Fibroblast of skin of left quadriceps (primary cell): Measurements from ENCODE around the gene ANKLE1.
A peak's percentile ranks its signal among the peaks of the same experiment; 100 is the strongest.
"Not testable (repeated sequence)": the region's sequence is repeated elsewhere in the genome, so short reads cannot be mapped to it uniquely, and the experiment has no call there.

Source experiments
- DNase-seq, 2 experiments: peaks; one replicate each; pipeline ENCODE4 v3.0.0-alpha.2; 2013; ENCODE audit warnings: low read depth in 2 of 2

ANKLE1 gene

DNA sequence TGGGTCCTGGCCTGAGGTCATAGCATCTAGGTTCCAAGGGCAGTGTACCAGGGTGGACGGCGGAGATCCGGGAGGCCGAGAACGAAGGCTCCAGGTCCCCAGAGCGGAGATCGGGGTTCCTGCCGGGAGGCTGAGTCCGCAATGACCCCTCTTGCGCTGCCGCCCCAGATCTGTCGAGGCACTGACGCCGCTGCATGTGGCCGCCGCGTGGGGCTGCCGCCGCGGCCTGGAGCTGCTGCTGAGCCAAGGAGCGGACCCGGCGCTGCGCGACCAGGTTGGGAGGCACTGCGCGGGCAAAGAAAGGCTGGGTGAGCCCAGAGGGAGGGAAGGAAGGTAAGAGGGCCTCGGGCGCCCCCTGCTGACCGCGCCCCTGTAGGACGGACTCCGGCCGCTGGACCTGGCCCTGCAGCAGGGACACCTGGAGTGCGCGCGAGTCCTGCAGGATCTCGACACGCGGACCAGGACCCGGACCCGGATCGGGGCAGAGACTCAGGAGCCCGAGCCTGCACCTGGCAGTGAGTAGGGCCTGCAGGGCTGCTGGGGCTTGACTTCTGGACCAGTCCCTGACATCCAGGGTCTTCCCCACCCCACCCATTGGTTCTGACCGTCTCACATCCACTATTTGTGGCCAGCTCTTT is 906 bp downstream of the ANKLE1 start:
- peak in 1 of 2 experiments; percentile 42 for DNase-seq

DNA sequence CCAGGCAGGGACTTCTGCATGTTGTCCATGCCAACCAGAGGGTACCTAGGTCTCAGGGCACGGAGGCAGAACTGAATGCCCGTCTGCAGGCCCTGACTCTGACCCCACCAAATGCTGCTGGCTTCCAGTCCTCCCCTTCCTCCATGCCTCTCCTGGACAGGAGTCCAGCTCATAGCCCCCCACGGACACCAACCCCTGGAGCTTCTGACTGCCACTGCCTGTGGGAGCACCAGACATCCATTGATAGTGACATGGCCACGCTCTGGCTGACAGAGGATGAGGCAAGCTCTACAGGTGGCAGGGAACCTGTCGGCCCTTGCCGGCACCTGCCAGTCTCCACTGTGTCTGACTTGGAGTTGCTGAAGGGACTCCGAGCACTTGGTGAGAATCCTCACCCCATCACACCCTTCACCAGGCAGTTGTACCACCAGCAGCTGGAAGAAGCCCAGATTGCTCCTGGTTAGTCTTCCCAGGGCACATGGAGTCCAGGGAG is 1.8 kb downstream of the ANKLE1 start:
- DNase-seq, result no peak

DNA sequence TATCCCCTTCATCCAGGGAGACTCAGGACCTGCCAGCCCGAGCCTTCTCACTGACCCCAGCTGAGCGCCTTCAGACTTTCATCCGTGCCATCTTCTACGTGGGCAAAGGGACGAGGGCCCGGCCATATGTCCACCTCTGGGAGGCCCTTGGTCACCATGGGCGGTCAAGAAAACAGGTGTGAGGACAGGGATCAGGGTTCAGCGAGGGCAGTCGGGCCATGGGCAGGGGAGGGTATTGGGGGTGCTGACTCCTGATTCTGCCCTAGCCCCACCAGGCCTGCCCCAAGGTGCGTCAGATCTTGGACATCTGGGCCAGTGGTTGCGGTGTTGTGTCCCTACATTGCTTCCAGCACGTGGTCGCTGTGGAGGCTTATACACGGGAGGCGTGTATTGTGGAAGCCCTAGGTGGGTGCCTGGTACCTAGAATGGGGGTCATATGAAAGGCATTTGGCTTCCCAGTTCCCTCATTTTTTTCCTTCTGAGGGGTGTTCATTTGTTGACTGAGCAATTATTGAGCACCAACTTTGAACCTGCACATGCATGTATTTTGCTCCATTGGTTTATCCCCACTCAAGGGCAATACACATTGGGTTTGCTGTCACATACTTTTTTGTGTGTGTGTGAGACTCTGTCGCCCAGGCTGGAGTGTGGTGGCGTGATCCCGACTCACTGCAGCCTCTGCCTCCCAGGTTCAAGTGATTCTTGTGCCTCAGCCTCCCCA is 3.9 kb downstream of the ANKLE1 start:
- DNase-seq, result no peak

DNA sequence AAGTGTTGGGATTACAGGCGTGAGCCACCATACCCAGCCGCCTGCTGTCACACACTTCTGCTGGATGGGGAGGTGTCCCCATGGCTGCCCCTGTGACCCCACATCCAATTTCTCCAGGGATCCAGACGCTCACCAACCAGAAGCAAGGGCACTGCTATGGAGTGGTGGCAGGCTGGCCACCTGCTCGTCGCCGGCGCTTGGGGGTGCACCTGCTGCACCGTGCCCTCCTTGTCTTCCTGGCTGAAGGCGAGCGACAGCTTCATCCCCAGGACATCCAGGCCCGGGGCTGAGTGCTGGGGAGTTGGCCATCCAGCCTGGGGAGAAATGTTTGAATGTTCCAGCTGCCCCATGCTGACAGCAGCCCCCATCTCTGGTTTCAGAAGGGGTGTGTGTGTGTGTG is 4.6 kb downstream of the ANKLE1 start:
- no peak for DNase-seq

DNA sequence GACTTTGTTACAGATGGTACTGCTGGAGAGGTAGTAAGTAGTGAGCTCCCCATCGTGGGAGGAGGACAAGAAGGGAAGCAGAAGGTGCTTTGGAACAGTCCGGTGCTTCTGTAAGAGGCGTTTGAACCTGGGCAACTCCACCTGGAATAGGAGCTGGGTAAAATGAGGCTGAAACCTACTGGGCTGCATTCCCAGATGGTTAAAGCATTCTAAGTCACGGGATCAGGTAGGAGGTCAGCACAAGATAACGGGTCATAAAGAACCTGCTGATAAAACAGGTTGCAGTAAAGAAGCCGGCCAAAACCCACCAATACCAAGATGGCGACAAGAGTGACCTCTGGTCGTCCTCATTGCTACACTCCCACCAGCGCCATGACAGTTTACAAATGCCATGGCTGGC is 5.1 kb downstream of the ANKLE1 start:
- DNase-seq, result no peak

DNA sequence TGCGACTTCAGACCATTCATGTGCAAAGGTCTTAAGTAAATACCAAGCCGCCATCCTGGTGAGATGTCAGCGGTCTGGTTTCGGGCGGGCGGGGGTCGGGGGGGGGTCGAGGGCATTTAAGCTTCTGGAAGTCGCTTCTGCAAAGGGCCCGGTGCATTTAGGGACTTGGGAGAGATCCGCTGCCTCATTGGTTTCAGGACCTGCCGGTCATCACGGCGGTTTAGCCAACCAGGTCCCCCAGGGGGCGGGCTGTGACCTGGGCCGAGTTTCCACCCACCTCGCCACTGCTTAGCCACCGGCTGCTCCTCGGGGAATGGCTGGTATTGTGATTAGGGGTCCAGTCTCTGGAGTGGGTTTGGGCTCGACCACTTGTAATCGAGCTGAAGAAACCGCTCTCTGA is 7.8 kb downstream of the ANKLE1 start:
- DNase-seq, result peak; percentile 68 to 69

DNA sequence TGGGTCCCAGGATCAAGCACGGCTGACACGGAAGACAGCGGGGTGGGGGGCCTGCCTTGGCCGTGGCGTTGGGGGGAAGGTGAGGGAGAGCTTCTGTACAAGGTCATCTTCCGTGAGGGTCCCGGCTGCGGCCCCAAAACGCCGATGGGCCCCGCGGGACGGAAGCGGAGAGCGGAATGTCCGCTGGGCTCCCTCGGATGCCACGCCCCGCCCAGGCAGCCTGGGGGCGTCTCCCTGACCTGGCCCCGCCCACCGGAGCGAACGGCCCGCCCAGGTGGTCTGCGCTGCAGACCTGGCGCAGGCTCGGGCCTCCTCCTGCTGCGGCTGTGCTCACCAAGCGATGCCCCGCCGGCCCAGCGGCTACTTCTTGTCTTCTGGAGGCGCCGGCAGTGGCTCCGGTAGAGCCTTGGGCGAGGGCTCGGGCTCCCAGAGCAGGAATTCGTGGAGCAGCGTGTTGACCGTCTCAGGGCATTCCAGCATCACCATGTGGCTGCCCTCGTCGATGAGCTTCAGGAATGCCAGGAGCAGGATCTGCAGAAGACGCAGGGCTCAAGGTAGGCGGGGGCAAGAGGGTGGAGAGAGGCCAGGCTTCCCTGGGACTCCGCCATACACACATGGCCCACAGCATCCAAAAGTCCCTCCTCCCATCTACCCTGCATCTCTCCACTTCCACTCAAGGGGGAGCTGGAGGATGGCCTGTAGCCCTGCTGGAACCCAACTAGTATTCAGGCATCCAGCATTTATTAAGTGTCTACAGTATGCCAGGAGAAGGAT is 10.8 kb downstream of the ANKLE1 start:
- DNase-seq, result peak; percentile 71 to 74

DNA sequence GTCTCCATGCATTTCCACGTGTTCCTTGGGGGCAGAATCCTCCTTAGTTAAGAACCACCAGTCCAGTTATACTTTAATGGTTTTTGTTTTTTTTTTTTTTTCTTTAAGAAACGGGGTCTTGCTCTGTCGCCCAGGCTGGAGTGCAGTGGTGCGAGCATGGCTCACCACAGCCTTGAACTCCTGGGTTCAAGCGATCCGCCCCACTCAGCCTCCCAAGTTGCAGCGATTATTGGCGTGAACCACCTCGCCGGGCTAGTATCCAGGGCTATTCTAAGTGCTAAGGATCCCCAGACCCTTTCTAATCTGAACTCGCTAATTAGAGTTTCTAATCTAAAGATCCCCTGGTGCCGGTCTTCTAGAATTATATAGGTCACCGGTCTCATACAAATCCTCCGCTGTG is 11.9 kb downstream of the ANKLE1 start:
- DNase-seq, result no peak

DNA sequence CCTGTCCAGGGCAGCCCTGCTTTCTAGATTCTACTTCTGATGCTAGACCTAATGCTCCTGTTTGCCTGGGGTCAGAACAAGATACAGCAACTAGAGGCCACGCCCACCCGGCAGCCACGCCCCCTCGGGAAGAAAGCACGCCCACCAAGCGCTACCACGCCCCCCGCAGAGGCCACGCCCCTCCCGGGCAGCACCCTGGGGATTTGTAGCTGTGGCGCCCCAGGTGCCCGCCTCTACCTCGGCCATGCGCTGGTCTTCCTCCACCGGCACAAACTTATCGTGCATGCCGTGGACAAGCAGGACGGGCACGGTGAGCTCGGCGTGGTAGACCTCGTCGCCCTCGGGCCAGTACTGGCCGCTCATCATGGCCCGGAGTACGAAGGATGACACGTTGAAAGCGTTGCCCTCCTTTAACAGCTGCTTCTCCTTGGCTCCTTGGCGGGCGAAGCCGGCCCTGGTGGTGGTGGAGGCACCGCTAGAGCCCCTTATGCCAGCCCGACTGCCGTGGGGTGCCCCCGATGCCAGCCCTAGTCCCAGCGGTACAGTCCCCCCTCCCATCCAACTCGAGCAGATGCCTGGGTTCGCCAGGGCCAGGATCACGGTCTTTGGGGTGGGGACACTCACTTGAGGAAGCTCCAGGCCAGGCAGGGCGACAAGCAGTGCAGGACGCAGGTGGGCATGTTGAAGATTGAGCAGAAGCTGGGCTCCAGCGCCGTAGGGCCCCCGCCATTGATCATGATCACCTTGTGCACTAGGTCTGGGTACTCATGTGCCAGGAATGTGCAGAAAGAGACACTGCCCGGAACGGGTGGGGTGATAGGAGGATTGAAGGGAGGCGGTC is 12.6 kb downstream of the ANKLE1 start:
- DNase-seq, result no peak

DNA sequence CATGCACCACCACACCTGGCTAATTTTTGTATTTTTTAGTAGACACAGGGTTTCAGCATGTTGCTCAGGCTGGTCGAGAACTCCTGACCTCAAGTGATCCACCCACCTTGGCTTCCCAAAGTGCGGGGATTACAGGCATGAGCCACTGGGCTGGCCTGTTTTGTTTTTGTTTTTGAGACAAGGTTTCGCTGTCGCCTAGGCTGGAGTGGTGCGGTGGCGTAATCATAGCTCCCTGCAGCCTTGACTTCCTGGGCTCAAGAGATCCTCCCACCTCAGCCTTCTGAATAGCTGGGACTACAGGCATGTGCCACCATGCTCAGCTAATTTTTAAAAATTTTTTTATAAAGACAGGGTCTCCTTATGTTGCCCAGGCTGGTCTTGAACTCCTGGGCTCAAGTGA is 13.8 kb downstream of the ANKLE1 start:
- not testable (repeated sequence) for DNase-seq

DNA sequence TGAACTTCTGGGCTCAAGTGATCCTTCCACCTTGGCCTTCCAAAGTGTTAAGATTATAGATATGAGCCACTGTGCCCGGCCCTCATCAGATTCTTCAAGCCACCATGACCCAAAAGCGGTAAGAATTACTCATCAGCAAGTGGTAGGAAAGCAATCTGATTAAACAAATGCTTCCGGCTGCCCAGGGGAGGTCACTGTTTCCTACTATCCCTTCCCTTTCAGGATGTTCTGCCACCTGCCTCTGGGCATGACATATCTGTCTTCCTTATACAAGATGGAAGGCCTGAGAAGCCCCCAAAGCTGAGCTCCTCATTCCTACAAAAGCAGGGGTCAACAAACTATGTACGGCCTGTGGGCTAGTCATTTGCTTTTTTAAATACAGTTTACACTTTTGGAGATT is 14.6 kb downstream of the ANKLE1 start:
- DNase-seq, result no peak

DNA sequence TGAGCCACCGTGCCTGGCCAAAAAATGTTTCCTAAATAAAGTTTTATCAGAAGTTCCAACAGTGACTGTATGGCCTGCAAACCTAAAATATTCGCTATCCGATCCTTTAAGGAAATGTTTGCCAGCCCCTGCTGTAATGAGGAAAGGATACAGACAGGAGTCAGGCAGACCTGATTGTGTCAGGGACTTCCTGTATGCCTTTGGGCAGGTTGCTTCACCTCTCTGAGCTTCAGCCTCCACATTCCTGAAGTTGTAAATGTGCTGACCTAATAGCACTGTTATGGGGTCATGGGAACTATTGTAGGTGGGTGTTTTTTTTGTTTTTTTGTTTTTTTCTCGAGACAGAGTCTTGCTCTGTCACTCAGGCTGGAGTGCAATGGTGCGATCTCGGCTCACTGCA is 15.3 kb downstream of the ANKLE1 start:
- DNase-seq, result no peak

DNA sequence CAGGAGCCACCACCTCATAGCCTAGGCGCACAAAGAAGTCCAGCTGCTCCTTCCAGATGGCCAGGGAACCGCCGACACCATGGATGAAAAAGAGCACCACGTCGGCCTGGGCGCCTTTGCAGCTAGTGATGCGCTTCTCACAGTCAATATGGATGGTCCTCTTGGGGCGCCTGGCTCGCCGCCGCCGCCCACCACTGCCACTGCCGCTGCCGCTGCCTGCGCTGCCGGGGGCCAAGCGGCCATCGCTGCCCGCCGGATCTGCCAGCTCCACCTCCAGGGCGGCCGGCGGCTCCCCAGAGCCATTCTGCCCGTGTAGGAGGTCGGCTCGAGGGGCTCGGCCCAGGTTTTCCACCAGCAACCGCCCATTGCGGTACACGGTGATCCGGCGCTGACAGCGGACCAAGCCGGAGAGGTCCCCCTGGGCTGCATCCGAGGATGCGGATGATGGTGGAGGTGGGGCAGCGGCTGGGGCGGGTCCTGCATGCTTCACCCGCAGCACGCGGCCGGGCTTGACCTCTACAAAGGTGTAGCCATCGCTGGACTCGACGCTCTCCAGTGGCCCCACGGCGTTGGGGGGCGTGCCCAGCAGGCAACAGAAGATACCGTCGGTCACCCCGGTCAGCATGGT is 19.4 kb downstream of the ANKLE1 start:
- no peak for DNase-seq

DNA sequence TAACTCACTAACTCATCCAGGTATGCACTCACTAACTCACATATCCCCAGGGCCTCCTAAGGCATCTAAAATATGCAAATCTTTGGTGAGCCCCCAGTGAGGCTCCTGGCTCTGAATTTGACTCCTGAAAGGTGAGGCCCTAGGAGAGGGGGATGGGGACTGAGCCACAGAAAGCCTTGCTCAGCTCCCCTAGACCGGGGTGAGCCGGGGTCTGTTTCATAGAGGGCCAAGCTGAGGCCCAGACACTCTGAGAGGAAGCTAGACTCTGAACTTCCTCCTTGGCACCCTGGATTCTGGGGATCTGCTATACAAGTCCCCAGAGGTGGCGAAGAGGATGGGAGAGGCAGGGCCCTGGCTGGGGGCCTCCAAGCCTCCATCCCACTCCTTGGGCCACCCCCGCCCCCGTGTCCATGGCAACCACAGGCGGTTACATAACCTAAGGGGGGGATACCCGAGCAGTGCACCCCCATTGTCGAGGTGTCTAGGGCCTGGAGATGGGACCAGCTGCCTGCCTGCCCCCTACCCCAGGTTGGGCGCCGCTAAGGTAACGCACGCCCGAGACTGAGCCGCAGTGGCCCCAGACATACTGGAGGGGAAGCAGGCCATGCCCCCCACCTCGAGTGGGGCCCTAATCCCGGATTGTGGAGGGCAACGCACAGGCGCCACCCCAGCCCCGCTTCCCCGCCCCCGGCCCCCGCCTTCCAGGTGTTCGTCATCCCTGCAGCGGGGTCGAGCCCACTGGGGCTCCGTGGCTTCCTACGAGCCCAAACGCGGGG is 20.9 kb downstream of the ANKLE1 start:
- no peak for DNase-seq

DNA sequence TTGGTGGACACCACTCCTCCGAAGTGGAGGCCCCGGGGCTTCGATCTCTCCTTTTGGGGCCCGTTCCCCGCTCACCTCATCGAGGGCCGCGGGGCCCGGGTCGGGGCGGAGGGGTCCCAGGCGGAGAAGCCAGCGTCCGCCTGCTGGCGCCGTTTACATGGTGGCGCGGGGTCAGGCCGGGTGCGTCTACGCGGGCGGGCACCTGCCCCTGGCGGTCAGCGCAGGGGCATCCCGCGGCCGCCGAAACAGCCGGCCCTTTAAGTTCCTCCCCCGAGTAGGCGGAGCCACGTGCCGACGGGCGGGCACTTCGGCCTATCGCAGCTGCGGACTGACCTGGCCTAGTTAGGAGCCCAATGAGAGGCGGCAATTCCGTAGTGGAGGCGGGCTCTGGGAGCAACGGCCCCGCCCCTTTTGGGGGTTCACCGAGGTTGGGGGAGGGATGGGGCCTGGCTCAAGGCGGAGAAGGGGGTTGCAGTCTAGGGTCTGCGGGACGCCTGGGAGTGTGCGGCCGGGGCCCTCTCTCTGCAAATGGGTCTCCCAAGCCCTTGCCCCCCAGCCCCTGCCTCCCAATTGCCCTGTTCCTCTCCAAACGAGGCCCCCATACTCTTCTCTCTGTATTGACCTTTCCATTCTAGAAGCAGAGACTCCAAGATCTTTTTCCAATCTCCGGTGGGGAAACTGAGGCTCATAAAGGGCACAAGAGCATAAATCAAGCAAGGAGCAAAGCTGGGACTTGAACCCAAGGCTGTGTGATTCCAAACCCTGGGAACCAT is 21.7 kb downstream of the ANKLE1 start, which contains the start of gene ABHD8:
TSS of gene ABHD8 (minus strand) at position 259 of the 773 bp plus-strand sequence. CDS start 1,809 bp downstream, outside the sequence.
- DNase-seq, result peak; percentile 84 to 87

DNA sequence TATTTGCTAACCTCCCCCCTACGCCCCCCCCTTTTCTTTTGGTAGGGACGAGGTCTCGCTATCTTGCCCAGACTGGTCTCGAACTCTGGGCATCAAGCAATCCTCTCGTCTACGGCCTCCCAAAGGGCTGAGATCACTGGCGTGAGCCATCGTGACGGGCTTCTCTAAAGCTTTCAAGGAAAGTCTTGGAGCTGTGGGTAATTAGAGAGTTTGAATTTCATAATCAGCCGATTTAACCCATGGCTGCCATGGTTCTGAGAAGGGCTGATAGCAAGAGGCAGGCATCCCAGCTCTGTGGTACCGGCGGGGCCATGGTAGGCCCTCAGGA is 22.2 kb downstream of the ANKLE1 start:
- DNase-seq, result no peak

DNA sequence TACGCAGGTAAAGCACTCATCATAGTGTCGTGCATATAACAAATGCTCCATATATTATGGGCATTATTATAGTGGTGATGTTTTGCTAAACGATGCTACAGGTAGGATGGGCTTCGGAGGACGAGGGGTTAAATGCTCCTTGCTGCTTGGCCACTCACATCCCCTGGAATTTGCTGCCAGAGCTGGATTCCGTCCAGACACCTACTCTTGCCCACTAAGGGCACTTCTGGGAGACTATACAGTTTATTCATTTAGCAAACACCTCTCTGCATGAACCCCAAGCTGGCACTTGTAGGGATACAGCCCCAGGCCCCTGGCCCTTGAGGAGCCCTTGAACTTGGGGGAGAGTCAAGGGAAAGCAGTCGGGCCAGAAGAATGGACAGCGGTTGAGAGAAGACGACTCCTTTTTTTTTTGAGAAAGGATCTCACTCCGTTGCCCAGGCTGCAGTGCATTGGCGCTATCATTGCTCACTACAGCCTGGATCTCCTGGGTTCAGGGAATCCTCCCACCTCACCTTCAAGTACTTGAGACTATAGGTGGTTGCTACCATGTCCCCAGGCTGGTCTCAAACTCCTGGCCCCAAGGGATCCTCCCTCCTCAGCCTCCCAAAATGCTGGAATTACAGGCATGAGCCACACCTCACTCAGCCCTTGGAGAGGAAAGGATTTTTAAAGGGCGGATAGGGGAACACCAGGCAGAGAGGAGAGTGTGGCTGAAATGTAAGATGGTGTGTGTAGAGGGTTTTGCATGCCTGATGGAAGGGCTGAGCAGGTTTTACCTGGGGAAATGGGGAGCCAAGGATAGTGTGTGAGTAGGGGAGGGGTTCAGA is 22.9 kb downstream of the ANKLE1 start:
- no peak for DNase-seq

DNA sequence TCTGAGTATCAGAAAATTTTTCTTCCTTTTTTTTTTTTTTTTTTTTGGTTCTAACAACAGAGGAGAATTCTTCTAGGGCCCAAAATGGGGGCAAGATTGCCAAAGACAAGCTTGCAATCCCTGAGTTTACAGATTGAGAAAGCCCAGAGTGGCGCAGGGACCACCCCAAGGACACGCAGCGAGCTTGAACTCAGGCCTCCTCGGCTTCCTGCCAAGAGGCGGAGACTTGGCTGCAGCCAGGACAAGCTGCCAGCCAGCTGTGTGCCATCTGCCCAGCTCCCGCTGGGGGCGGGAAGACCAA is 23.5 kb downstream of the ANKLE1 start:
- no peak for DNase-seq
